A549 treated with AZD9567 at 1 μM for 4 hours (cell line): ENCODE results near the gene CACNA2D2. TPM values are rescaled to one million over a fixed set of nuclear protein-coding genes. Genes with fewer than 3 reads are reported as not detected.

Experiments
- total RNA-seq: library from RNA; stranded (reverse); fragments of 200-300 nt; extraction: Qiagen RNA extraction; gene quantifications from 5 replicates; pipeline ENCODE4 v1.2.3, GENCODE V29; 2022; ENCODE audit not compliant: insufficient read depth

CACNA2D2 gene
- total RNA-seq, result 0.37 to 1.8 TPM (median 0.64 TPM) in 5 replicates

GRCh38 chr3:50503504-50504342, at the start of gene CACNA2D2:
CACNA2D2 (minus strand) TSS chr3:50503634; CDS start chr3:50503423, 211 bp downstream.

GRCh38 chr3:50358911-50359759, 144.3 kb downstream of the CACNA2D2 start, which contains the start of gene TMEM115:
TMEM115 (minus strand) TSS chr3:50359521; CDS start chr3:50359063, 458 bp downstream.

GRCh38 chr3:50350527-50351322, 152.7 kb downstream of the CACNA2D2 start, which contains the start of the genes CYB561D2 and NPRL2:
CYB561D2 (plus strand) TSS chr3:50350862; CDS start chr3:50351434, 572 bp downstream.
NPRL2 (minus strand) TSS chr3:50350775; CDS start chr3:50350652, 123 bp downstream.

GRCh38 chr3:50345586-50346234, 157.7 kb downstream of the CACNA2D2 start, which contains the start of gene ZMYND10:
ZMYND10 (minus strand) TSS chr3:50345732; CDS start chr3:50345579, 153 bp downstream.

GRCh38 chr3:50340448-50341329, 162.7 kb downstream of the CACNA2D2 start, which contains the start of gene RASSF1:
RASSF1 (minus strand) TSS chr3:50340836; CDS start chr3:50340805, 31 bp downstream.

GRCh38 chr3:50327943-50328691, 175.3 kb downstream of the CACNA2D2 start, which contains the start of gene TUSC2:
TUSC2 (minus strand) TSS chr3:50328223; CDS start chr3:50328099, 124 bp downstream.

GRCh38 chr3:50322386-50323091, 180.9 kb downstream of the CACNA2D2 start, which contains the start of gene HYAL2:
HYAL2 (minus strand) TSS chr3:50322745; CDS start chr3:50320489, 2,256 bp downstream.

Other genes starting within 250 kb of the CACNA2D2 start
- 6.3 to 12.7 TPM (median 6.7 TPM) in 5 replicates for gene SEMA3B, start 234.5 kb downstream of the CACNA2D2 start, total RNA-seq
- 0.07 to 0.08 TPM (median 0.07 TPM) in 4 of 5 replicates, not detected in the other for gene LSMEM2, start 224.5 kb downstream of the CACNA2D2 start, total RNA-seq
- 64.7 to 88.5 TPM (median 84.1 TPM) in 5 replicates for gene IFRD2, start 211.2 kb downstream of the CACNA2D2 start, total RNA-seq
- 6.8 to 10.1 TPM (median 8.3 TPM) in 5 replicates for gene HYAL3, start 204.2 kb downstream of the CACNA2D2 start, total RNA-seq
- 4.3 to 8.6 TPM (median 8.3 TPM) in 5 replicates for gene NAA80, start 204.2 kb downstream of the CACNA2D2 start, total RNA-seq
- gene HYAL1, start 200.1 kb downstream of the CACNA2D2 start, total RNA-seq, result 0.40 to 0.48 TPM (median 0.46 TPM) in 4 of 5 replicates, not detected in the other
- gene HYAL2, start 180.9 kb downstream of the CACNA2D2 start, total RNA-seq, result 26.8 to 33.6 TPM (median 30.4 TPM) in 5 replicates
- gene TUSC2, start 175.4 kb downstream of the CACNA2D2 start, total RNA-seq, result 19.8 to 39.8 TPM (median 36.5 TPM) in 5 replicates
- 14.4 to 22.0 TPM (median 21.2 TPM) in 5 replicates for gene RASSF1, start 162.8 kb downstream of the CACNA2D2 start, total RNA-seq
- gene ZMYND10, start 157.9 kb downstream of the CACNA2D2 start, total RNA-seq, result 0.86 to 1.5 TPM (median 1.2 TPM) in 4 of 5 replicates, not detected in the other
- gene NPRL2, start 152.9 kb downstream of the CACNA2D2 start, total RNA-seq, result 13.4 to 15.4 TPM (median 14.4 TPM) in 5 replicates
- gene CYB561D2, start 152.8 kb downstream of the CACNA2D2 start, total RNA-seq, result 15.1 to 22.0 TPM (median 20.1 TPM) in 5 replicates
- gene TMEM115, start 144.1 kb downstream of the CACNA2D2 start, total RNA-seq, result 33.9 to 47.2 TPM (median 45.6 TPM) in 5 replicates
- gene C3orf18, start 64.1 kb upstream of the CACNA2D2 start, total RNA-seq, result 2.3 to 4.4 TPM (median 2.7 TPM) in 5 replicates
- gene HEMK1, start 65.9 kb upstream of the CACNA2D2 start, total RNA-seq, result 1.1 to 6.6 TPM (median 6.2 TPM) in 5 replicates
- gene CISH, start 108.1 kb upstream of the CACNA2D2 start, total RNA-seq, result 0.51 to 0.65 TPM (median 0.59 TPM) in 4 of 5 replicates, not detected in the other
- 19.6 to 24.9 TPM (median 24.1 TPM) in 5 replicates for gene MAPKAPK3, start 113.5 kb upstream of the CACNA2D2 start, total RNA-seq
- 0.22 to 0.42 TPM (median 0.36 TPM) in 5 replicates for gene DOCK3, start 171.3 kb upstream of the CACNA2D2 start, total RNA-seq